ENCODE measurements around the gene ZDHHC7.

ZDHHC7 gene

DNA sequence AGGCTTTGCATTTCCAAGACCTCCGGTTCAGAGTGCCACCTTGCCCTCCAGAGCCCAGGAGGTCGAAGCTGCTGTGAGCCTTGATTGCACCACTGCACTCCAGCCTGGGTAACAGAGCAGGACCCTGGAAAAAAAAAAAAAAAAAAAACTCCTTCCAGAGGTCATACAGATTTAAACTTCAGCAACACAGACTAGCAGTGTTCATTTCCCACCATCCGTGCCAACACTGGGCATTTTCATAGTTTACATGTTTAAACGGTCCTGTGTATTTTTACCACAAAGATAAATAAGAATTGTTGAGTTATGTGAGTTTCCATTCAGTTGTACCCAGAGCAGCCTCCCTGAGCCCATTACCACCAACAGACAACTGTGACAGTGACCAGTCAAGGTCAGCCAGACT, 50.4 kb downstream of the ZDHHC7 start:
- TF ChIP-seq ZNF70 (CRISPR knock-in tag; IDR thresholded peaks at IDR 0.05) (no peak), ISL1 (CRISPR knock-in tag; IDR thresholded peaks at IDR 0.05) (no peak), CSRNP3 (CRISPR knock-in tag; IDR thresholded peaks at IDR 0.05) (no peak), ZFP3 (CRISPR knock-in tag; IDR thresholded peaks at IDR 0.05) (no peak), ZNF565 (CRISPR knock-in tag; conservative IDR thresholded peaks at IDR 0.05; ENCODE audit: low read depth) (no peak), PATZ1 (CRISPR knock-in tag; IDR thresholded peaks at IDR 0.05; ENCODE audit: borderline replicate concordance) (no peak), ZNF8 (CRISPR knock-in tag; IDR thresholded peaks at IDR 0.05) (no peak), TOX (CRISPR knock-in tag; IDR thresholded peaks at IDR 0.05; ENCODE audit: borderline replicate concordance) (no peak), OSR1 (CRISPR knock-in tag; IDR thresholded peaks at IDR 0.05) (no peak), TSHZ2 (CRISPR knock-in tag; IDR thresholded peaks at IDR 0.05) (no peak), TCF4 (CRISPR knock-in tag; IDR thresholded peaks at IDR 0.05; ENCODE audit: borderline replicate concordance) (no peak)
- TF ChIP-seq, protein P1, sequence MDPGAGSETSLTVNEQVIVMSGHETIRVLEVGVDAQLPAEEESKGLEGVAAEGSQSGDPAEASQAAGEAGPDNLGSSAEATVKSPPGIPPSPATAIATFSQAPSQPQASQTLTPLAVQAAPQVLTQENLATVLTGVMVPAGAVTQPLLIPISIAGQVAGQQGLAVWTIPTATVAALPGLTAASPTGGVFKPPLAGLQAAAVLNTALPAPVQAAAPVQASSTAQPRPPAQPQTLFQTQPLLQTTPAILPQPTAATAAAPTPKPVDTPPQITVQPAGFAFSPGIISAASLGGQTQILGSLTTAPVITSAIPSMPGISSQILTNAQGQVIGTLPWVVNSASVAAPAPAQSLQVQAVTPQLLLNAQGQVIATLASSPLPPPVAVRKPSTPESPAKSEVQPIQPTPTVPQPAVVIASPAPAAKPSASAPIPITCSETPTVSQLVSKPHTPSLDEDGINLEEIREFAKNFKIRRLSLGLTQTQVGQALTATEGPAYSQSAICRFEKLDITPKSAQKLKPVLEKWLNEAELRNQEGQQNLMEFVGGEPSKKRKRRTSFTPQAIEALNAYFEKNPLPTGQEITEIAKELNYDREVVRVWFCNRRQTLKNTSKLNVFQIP (CRISPR knock-in tag; IDR thresholded peaks at IDR 0.05; ENCODE audit: borderline replicate concordance, low read depth) = no peak
- ATAC-seq = no peak

GRCh38 chr16:84959784-84960417, 51.4 kb downstream of the ZDHHC7 start:
- ATAC-seq = no peak
- TF ChIP-seq GLIS3 (CRISPR knock-in tag; IDR thresholded peaks at IDR 0.05) = no peak
- no peak for TF ChIP-seq OSR1 (CRISPR knock-in tag; IDR thresholded peaks at IDR 0.05)
- TF ChIP-seq TCF4 (CRISPR knock-in tag; IDR thresholded peaks at IDR 0.05; ENCODE audit: borderline replicate concordance) = no peak

- ATAC-seq = peak; percentile 52
These were observed 52.2 kb downstream of the ZDHHC7 start for GRCh38 chr16:84959045-84959576.

More at GRCh38 chr16:84959045-84959576, 52.2 kb downstream of the ZDHHC7 start:
- TF ChIP-seq ZNF8 (CRISPR knock-in tag; IDR thresholded peaks at IDR 0.05) = no peak
- TF ChIP-seq PATZ1 (CRISPR knock-in tag; IDR thresholded peaks at IDR 0.05; ENCODE audit: borderline replicate concordance) = no peak
- TF ChIP-seq, protein P1 (CRISPR knock-in tag; IDR thresholded peaks at IDR 0.05; ENCODE audit: borderline replicate concordance, low read depth) = no peak
- TF ChIP-seq TOX (CRISPR knock-in tag; IDR thresholded peaks at IDR 0.05; ENCODE audit: borderline replicate concordance) = no peak
- no peak for TF ChIP-seq ZFP30 (CRISPR knock-in tag; IDR thresholded peaks at IDR 0.05)
- TF ChIP-seq ESRRG (CRISPR knock-in tag; IDR thresholded peaks at IDR 0.05) = no peak
- no peak for TF ChIP-seq BACH2 (CRISPR knock-in tag; IDR thresholded peaks at IDR 0.05; ENCODE audit: borderline replicate concordance)
- no peak for TF ChIP-seq TCF4 (CRISPR knock-in tag; IDR thresholded peaks at IDR 0.05; ENCODE audit: borderline replicate concordance)
- TF ChIP-seq RARB (CRISPR knock-in tag; IDR thresholded peaks at IDR 0.05) = no peak
- TF ChIP-seq ZNF70 (CRISPR knock-in tag; IDR thresholded peaks at IDR 0.05) = no peak
- TF ChIP-seq GLIS3 (CRISPR knock-in tag; IDR thresholded peaks at IDR 0.05) = no peak
